GM21360 (cell line): ENCODE measurements around the gene LIPK.

Source experiments
- ATAC-seq: cut with Tn5 transposase; IDR thresholded peaks from one replicate; pipeline ENCODE4 v1.9.1; 2021; ENCODE audit warnings: mild to moderate bottlenecking, moderate library complexity; ENCODE audit not compliant: unreplicated experiment

The LIPK gene

DNA sequence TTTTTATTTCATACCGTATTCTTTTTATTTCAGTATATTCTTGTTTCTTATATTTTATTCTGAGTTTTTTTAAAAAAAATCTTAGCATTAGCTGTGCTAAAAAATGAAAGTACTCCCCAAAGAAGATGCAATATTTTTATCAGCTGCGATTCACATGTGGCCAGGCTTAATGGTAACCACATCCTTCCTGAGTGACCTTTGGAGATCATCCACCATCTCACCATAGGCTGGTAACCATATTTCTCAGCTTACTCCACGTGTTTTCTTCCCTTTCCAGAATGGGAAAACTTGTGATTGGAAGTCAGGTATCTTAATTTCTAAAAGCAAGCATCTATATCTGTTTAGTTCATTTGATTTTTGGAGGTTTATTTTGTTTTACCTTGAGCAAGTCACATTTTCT, 77.7 kb downstream of the LIPK start:
- ATAC-seq, result no peak

DNA sequence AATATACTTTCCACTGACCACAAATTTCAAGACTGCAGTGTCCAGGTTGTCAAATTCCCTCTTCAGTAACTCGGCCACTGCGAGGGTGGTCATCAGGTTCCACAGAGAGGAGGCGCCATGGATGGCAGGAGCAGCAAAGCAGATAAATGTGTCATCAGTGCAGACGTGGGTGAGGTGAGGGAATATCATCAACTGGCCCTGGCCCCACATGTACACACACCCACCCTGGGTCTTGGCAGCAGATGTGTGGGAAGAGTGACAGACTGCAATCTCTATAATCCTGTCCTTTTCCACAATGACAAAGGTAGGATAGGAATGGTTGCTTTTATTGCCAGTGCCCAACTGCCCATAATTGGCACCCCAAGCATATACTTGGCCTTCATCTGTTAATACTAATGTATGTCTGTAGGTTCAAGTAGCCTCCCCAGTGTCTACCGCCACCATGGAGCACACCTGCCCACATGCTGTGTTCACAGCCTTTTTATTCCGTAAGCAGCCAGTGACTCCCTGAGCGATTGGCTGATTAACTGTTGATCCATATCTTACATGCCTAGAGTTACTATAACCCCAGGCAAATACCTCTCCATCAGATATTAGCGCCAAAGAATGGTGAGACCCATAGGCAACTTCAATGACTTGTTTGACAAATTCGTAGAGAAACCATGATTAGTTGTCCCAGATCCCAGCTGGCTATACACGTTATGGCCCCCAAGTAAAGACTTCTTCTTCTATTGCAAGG, 80.2 kb downstream of the LIPK start:
- no peak for ATAC-seq

DNA sequence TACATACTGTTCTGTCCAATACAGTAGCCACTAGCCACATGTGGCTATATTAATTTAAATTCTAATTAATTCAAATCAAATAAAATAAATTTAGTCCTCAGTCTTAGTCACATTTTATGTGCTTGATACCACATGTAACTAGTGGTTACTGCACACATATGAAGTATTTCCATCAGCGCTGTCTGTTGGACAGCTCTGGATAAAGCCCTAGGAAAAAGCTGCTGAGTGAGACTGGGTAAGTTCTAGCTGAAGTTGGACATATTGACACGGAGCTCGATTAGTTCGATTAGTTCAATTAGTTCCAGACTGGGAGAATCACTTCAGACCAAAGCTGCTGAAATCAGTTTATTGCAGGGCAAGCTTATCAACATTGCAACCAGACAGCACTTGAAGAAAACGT, 81.4 kb downstream of the LIPK start:
- no peak for ATAC-seq

DNA sequence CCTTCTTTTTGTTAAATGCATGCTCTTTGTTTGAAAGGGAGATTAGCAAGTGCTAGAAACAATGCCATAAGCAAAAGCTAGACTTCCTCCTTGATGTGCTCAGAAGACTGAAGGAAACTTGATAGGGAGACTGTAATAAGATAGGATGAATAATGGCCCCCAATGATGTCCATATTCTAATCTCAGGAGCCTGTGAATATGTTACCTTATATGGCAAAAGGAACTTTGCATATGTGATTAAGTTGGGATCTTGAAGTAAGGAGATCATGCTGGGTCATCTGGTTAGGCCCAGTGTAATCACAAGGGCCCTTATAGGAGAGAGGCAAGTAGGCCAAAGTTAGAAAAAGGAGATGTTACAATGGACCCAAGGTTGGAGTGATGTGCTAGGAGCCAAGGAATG, 82.9 kb downstream of the LIPK start:
- no peak for ATAC-seq

DNA sequence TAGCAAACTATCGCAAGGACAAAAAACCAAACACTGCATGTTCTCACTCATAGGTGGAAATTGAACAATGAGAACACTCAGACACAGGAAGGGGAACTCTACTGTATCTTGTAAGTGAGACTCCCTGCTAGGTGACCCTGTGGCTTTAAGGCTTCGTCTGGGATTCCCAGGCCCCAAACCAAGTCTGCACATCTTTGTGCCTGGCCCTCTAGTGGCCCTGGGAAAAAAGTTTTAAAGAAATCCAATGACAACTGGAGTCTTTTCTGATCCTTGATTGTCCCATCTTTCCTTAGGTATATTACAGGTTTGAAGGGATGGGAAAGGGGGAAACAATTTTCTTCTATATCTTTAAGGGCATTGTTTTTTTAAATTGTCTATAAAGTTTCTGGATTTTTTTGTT, 85.9 kb downstream of the LIPK start:
- ATAC-seq, result no peak

DNA sequence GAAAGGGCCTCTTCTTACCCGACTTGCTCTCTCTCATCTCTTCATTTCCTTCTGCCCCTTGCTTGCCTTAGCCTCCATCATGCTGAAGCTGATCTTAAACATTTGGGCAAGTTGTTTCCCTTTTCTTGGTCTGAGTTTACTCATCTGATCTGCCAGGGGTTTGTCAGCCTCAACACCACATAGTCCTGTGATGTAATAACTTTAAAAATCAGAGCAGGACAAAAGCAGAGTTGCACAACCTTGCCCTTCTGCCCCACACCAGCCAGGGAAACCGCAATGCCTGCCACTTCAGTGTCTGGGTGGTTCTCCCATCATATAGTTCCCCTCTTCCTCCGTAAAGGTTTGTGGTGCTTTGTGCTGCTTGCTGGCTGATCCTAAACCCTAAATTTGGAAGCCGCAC, 86.6 kb downstream of the LIPK start:
- ATAC-seq, result no peak

DNA sequence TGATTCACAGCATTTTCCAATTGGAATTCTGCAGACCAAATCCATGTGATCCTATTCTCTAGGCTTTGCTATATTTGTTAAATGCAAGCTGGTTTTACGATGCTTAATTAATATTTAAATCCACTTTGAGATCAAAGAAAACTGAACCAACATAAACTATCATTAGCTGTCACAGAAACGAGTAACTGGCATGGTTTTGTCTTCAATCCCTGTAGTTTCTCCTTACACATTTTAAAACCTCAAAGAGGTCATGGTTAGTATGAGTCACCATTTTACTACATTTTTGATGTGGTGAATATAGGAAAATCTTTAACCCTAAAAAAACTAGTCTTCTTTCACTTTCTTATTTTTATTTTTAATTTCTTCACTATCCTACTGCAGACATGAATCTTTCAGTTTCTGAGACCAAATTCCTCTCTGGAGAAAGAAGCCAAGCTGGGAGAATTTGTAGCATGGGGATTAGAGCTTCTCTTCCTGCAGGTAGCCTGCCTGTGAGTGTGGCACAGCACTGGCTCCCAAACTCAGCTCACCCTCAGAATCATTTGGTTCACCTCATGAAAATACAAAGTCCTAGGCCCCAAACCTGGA, 87.8 kb downstream of the LIPK start:
- ATAC-seq, result no peak

DNA sequence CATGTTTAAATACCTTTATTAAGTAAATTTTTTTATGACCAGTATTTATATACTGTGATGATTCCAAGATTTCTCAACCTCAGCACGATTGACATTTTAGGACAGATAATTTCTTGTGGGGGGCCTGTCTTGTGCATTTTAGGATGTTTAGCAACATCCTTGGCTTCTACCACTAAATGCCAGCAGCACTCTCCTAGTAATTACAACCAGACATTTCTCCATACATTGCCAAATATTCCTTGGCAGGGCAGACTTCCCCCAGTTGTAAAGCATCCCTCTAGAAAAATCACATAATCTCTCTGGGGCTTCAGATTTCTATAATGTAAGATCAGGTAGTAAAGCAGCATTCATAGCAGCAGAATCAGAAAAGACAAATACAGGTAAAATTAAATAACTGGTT, 88.7 kb downstream of the LIPK start:
- no peak for ATAC-seq

DNA sequence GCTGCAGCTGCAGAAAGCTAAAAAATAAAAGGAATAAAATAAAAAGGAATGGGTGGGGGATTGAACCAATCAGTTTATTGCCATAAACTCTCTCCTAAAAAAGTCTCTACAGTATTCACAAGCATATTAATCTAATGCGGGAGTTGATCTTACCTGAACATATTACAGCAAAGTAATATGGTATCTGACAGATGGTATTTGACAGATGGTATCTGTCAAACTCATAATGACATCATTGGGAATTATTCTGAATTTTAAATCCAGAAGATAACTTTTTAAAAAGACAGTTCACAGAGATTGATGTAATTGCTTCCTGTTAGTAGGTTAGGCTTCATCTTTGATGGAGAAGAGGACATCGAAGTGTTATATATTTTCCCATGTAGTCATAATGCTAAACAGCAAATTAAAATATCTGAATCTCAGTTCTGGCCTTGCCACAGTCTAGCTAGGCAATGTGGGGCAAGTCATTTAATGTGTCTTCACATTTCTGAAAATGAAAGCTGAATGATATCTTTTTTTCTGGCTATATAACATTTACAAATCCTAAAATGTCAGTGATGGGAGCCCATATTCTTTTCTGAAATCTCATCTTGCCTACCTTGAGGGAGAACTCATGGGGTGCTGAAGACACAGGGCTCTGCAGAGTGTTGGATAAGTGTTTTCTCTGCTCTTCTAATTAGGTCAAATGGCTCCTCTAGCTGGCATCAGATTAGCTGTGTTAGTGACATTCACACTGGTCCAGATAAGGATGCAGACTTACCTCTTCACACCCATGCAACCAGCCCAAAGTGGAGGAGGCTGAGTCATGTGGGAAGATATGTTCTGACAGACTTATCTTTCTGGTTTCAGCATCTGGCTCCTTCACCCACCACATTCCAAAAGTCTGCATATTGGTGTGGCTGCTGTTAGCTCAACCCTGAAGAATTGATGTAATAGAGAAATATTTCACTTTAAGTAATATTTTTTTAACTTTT, 94.4 kb downstream of the LIPK start:
- ATAC-seq, result no peak
